Stimulated activated CD4-positive, alpha-beta T cell treated with anti-CD3 and anti-CD28 coated beads, TNF-alpha, amount 100 ng/mL, for 24 hours (primary cell): ENCODE measurements around the gene RNF103.

Experiments
- DNase-seq, 3 experiments: peaks; one replicate each; pipeline ENCODE4 v3.0.0-alpha.2; 2020; ENCODE audit warnings: low read depth in 3 of 3

The RNF103 gene

GRCh38 chr2:86566821-86567190 is 56.9 kb downstream of the RNF103 start:
- DNase-seq = no peak

DNA sequence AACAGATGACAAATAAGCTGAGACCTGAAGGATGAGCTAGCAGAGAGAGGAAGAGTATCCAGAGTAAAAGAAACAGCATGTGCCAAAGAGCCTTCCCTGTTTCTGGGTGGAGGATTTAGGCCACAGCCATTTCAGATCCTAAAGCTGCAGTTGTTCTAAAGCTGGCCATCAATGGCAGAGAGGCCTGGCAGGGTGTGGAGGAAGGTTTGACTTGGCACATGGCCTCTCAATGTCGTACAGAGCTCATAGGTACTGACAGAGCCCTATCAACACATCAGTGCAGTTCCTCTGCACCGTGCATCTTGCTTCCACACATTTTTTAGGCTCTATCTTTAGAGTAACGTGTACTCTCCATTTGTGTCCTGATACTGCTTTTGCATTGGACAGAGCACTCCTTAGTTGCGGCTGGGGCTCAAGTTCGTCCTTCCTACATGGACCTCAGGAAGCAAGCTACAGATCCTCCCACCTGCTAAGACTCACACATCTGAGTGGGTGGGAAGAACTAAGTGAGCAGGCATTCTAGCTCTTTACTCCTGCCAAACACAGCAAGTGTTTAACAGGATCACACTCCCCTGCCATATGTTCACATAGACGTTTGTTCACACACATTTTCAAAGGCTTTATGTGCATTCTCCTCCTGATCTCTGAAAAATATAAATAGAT is 57.4 kb downstream of the RNF103 start:
- DNase-seq = no peak

DNA sequence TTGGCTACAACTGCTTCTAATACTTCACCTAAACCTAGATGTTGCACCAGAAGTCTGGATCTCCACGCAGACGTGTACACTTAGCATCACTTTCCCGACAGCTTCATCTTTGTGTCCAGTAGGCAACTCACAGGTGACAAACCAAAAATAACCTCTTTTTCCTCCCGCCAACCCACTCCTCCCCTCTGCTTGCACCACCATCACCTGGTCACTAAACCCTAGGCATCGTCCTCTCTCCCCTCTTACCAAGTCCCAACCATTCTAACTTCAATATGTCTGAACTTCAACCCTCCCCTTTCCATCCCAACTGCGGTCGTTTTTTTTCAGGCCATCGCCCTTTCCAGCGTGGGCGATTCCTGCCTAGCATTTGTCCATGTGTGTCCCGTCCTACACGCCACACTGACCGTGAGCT is 60.0 kb downstream of the RNF103 start:
- DNase-seq = no peak

DNA sequence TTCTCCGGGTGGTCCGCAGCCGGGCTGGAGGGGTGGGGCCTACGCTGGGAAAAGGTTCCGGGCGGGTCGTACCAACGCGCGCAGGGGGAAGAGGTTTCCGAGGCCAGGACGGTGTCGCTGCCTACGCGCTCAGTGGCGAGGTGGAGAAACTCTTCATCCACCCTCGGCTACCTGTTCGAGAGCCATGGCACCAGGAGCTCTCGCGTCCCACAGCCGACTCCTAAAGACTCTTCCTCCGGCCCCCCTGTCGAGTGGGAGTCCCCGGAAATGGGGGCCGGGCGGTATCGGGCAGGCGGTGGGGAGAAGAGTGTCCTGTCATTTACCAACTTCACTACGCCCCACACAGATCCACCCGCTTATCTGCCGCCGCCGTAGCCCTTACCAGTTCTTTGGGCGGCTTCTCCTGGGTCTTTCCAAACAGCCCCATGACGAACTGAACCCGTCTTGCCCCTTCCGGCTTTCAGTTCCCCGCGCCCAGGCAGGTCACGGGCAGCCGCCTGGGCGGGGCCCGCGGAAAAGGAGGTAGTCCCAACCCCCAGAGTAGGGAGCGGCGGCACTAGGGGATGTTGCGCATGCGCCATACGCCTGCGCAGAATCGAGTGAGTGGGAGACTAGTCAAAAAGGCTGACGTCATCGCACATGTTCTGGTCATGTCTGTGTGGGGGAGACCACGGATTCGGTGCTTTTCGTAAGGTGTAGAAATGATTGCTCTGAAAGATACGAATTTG is 60.6 kb downstream of the RNF103 start, which contains the start of gene CHMP3:
Gene CHMP3 (minus strand): TSS at position 522 of the 728 bp plus-strand sequence. CDS start 95 bp downstream, at position 427.
- peak; percentile 92 to 96 (median 95) for DNase-seq

DNA sequence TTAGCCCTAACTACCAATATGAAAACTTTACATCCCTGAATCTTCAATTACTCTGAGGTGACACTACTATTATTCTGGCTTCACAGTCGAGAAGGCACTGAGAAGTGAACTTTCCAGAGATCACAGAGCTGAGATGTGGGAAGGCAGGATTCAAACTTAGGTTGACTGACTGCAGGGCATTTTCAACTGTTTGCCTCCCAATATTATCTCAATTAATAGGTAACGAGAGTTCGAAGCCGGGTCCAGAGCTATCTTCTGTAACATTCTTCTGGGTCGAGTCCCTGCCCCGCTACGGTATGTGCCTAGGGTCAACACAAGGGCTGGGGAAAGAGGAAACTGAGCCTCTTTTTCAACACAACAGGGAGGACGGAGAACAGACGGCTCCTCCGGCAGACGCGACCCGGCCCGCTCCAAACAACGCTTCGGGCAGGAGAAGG is 61.2 kb downstream of the RNF103 start:
- no peak for DNase-seq

DNA sequence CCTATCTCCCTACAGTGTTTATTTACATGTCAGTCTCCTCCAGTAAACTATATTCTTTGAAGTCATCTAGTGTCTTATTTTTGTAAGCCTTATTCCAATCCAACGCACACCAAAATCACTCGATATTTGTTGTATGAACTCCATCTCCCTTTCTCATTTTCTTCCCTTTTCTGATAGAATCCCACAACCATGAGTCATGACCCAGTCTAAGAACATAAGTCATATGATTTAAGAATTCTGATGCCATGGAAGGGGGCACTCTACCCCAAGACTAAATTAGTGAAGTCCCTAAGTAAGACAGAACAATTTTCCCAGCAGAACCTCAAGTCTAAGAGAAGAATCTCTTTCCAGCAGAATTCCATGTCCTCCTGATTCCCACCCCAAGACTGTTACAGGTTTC is 65.8 kb downstream of the RNF103 start:
- no peak for DNase-seq

- no peak for DNase-seq
Observed at GRCh38 chr2:86556508-86556907, 67.2 kb downstream of the RNF103 start.
